Calu3 (cell line): Measurements from ENCODE around the gene SPX. TPM values are rescaled to one million over a fixed set of nuclear protein-coding genes. Genes with fewer than 3 reads are reported as not detected.

Source experiments
- Bru-seq: library from RNA; stranded (reverse); fragments of 400-500 nt; gene quantifications from one replicate; lab custom pipeline; 2021; lab: Mats Ljungman, UMichigan
- BruChase-seq, 2 experiments: library from RNA; stranded (reverse); fragments of 400-500 nt; gene quantifications; one replicate each; lab custom pipeline; 2021; lab: Mats Ljungman, UMichigan
- BruUV-seq: library from RNA; stranded (reverse); fragments of 400-500 nt; replicated peaks from 2 replicates; lab custom pipeline; 2021; lab: Mats Ljungman, UMichigan
- CTCF ChIA-PET: fragments of 300-600 bp; sonication (Branson Sonifier 250); formaldehyde crosslinking; loops from one replicate; lab custom pipeline; 2022; ENCODE audit warnings: antibody characterized with exemption; lab: Charles Lee
- DNase-seq: peaks from one replicate; pipeline ENCODE4 v3.0.0; 2022
- H3K27ac Mint-ChIP-seq: one replicate; pipeline ENCODE4 v1.8.0; 2022; ENCODE audit warnings: mixed read lengths; ENCODE audit not compliant: unreplicated experiment
- H3K27me3 Mint-ChIP-seq: one replicate; pipeline ENCODE4 v1.8.0; 2022; ENCODE audit warnings: mixed read lengths; ENCODE audit not compliant: unreplicated experiment
- H3K36me3 Mint-ChIP-seq: one replicate; pipeline ENCODE4 v1.8.0; 2022; ENCODE audit warnings: mild to moderate bottlenecking, moderate library complexity, mixed read lengths; ENCODE audit not compliant: insufficient read depth, unreplicated experiment
- H3K4me1 Mint-ChIP-seq: one replicate; pipeline ENCODE4 v1.8.0; 2022; ENCODE audit warnings: mild to moderate bottlenecking, low read depth, mixed read lengths; ENCODE audit not compliant: unreplicated experiment
- H3K4me3 Mint-ChIP-seq: one replicate; pipeline ENCODE4 v1.8.0; 2022; ENCODE audit warnings: mild to moderate bottlenecking, low read depth, moderate library complexity, mixed read lengths; ENCODE audit not compliant: unreplicated experiment
- H3K9me3 Mint-ChIP-seq: one replicate; pipeline ENCODE4 v1.8.0; 2022; ENCODE audit warnings: low read depth, mixed read lengths; ENCODE audit not compliant: unreplicated experiment
- CTCF ChIP-seq: fragments of 200-600 bp; IDR thresholded peaks from one replicate; pipeline ENCODE4 v1.8.0; 2022; ENCODE audit warnings: antibody characterized with exemption; ENCODE audit not compliant: unreplicated experiment
- intact Hi-C: fragments of 100-400 bp; cut with micrococcal nuclease; formaldehyde crosslinking; loops from one replicate; pipeline ENCODE4 v1.10.0; 2022; ENCODE audit not compliant: unreplicated experiment
- long read RNA-seq: library from polyadenylated mRNA; stranded (forward); transcript quantifications from one replicate; pipeline ENCODE4 v2.0.0, GENCODE V29; 2022
- total RNA-seq: library from RNA; stranded (reverse); gene quantifications from 2 replicates; pipeline ENCODE4 v1.2.3, GENCODE V29; 2022

Gene SPX
- 0.20 TPM in 1 of 2 replicates, not detected in the other for total RNA-seq
- Bru-seq, nascent RNA, result percentile 16 among the genes with signal in this experiment
- BruChase-seq, experiment 1, labeled RNA remaining after a 6-hour chase, result percentile 21 among the genes with signal in this experiment
- BruChase-seq, experiment 2, labeled RNA remaining after a 2-hour chase, result percentile 20 among the genes with signal in this experiment
- long read RNA-seq, result 0 reads

GRCh38 chr12:21526053-21526452 is at the start of gene SPX:
SPX (plus strand) TSS chr12:21526296; CDS start chr12:21526473, 177 bp downstream.
- CTCF ChIA-PET, result interaction anchor here (0.6 kb wide), 1 partner anchor 888 kb away, joined by 7 read pairs; no protein-coding TSS in a partner anchor
- intact Hi-C loops, result no loop called here
- no peak within 1 kb of the TSS for H3K27ac Mint-ChIP-seq
- H3K4me3 Mint-ChIP-seq, result no peak within 1 kb of the TSS
- BruUV-seq, result no TSS peak
- H3K4me1 Mint-ChIP-seq, result no peaks in the 10 kb centered on the region
- H3K9me3 Mint-ChIP-seq, result peaks cover 8% of the 10 kb centered on the region
- peaks cover 25% of the 10 kb centered on the region for H3K27me3 Mint-ChIP-seq
- TF ChIP-seq CTCF, result no peak
- DNase-seq, result no peak
- H3K36me3 Mint-ChIP-seq, result peaks cover 5% of the 10 kb centered on the region

GRCh38 chr12:21476949-21477348 is 49.1 kb upstream of the SPX start:
- no peaks in the 10 kb centered on the region for H3K9me3 Mint-ChIP-seq
- CTCF ChIA-PET, result no interaction called here
- no peaks in the 10 kb centered on the region for H3K36me3 Mint-ChIP-seq
- BruUV-seq, result no TSS peak
- TF ChIP-seq CTCF, result no peak
- H3K4me1 Mint-ChIP-seq, result no peaks in the 10 kb centered on the region
- no peak for DNase-seq
- intact Hi-C loops, result no loop called here
- no peak overlapping the region for H3K27ac Mint-ChIP-seq
- no peaks in the 10 kb centered on the region for H3K27me3 Mint-ChIP-seq
- H3K4me3 Mint-ChIP-seq, result no peak overlapping the region

GRCh38 chr12:21478756-21479455 is 47.2 kb upstream of the SPX start:
- H3K4me1 Mint-ChIP-seq, result no peaks in the 10 kb centered on the region
- no peaks in the 10 kb centered on the region for H3K9me3 Mint-ChIP-seq
- no peaks in the 10 kb centered on the region for H3K36me3 Mint-ChIP-seq
- no peaks in the 10 kb centered on the region for H3K27me3 Mint-ChIP-seq
- intact Hi-C loops, result no loop called here
- BruUV-seq, result no TSS peak
- H3K27ac Mint-ChIP-seq, result no peak overlapping the region
- no peak for DNase-seq
- no peak for TF ChIP-seq CTCF
- H3K4me3 Mint-ChIP-seq, result no peak overlapping the region
- CTCF ChIA-PET, result no interaction called here

- H3K9me3 Mint-ChIP-seq, result no peaks in the 10 kb centered on the region
- H3K4me3 Mint-ChIP-seq, result no peak overlapping the region
- TF ChIP-seq CTCF, result no peak
- H3K27me3 Mint-ChIP-seq, result no peaks in the 10 kb centered on the region
- no peak for DNase-seq
- H3K4me1 Mint-ChIP-seq, result no peaks in the 10 kb centered on the region
- intact Hi-C loops, result no loop called here
- BruUV-seq, result no TSS peak
- CTCF ChIA-PET, result no interaction called here
- no peak overlapping the region for H3K27ac Mint-ChIP-seq
- no peaks in the 10 kb centered on the region for H3K36me3 Mint-ChIP-seq
Observed at GRCh38 chr12:21483531-21483930, 42.6 kb upstream of the SPX start.
